ENCODE data around the gene RNF14.
"Not testable (repeated sequence)": the region's sequence is repeated elsewhere in the genome, so short reads cannot be mapped to it uniquely, and the experiment has no call there.

RNF14 gene

GRCh38 chr5:142025637-142026036 lies 56.7 kb downstream of the RNF14 start:
- Histone ChIP-seq H3K4me1 (ENCODE audit: insufficient read depth, low read length, poor library complexity, severe bottlenecking) (peaks cover 14% of the 10 kb centered on the region), H3K79me2 (ENCODE audit: insufficient read depth, low read length) (no peaks in the 10 kb centered on the region), H3K4me3 (ENCODE audit: low read length, poor library complexity, severe bottlenecking) (peak overlapping the region; percentile 76), H3K4me2 (ENCODE audit: low read depth, low read length, poor library complexity, severe bottlenecking) (peak overlapping the region; percentile 93), H3F3A (ENCODE audit: low read depth) (no peaks in the 10 kb centered on the region), H2AFZ (ENCODE audit: low read length) (peak overlapping the region; percentile 93), H3K9me3 (ENCODE audit: insufficient read depth, low read depth, low read length) (no peaks in the 10 kb centered on the region), H3K9ac (ENCODE audit: low read depth, low read length, poor library complexity, severe bottlenecking) (peak overlapping the region; percentile 47), H3K9me2 (replicated peaks; ENCODE audit: low read depth, low read length) (no peaks in the 10 kb centered on the region), H3K36me3 (ENCODE audit: insufficient read depth, low read length) (no peaks in the 10 kb centered on the region), H3K27me3 (ENCODE audit: insufficient read depth, low read length, poor library complexity, severe bottlenecking) (peaks cover 52% of the 10 kb centered on the region), H4K20me1 (ENCODE audit: insufficient read depth, low read length, poor library complexity, severe bottlenecking) (no peaks in the 10 kb centered on the region)
- TF ChIP-seq EZH2phosphoT487 (IDR thresholded peaks at IDR 0.05; ENCODE audit: borderline replicate concordance), result no peak
- no peak for TF ChIP-seq CTCF (conservative IDR thresholded peaks at IDR 0.05; ENCODE audit: low read length)

GRCh38 chr5:142032150-142032549 lies 63.2 kb downstream of the RNF14 start:
- Histone ChIP-seq H3K9me2 (replicated peaks; ENCODE audit: low read depth, low read length) (no peaks in the 10 kb centered on the region), H2AFZ (ENCODE audit: low read length) (no peak overlapping the region), H3K4me2 (ENCODE audit: low read depth, low read length, poor library complexity, severe bottlenecking) (no peak overlapping the region), H3K79me2 (ENCODE audit: insufficient read depth, low read length) (no peaks in the 10 kb centered on the region), H3K27me3 (ENCODE audit: insufficient read depth, low read length, poor library complexity, severe bottlenecking) (peaks cover 38% of the 10 kb centered on the region), H3K9ac (ENCODE audit: low read depth, low read length, poor library complexity, severe bottlenecking) (no peak overlapping the region), H3K9me3 (ENCODE audit: insufficient read depth, low read depth, low read length) (no peaks in the 10 kb centered on the region), H4K20me1 (ENCODE audit: insufficient read depth, low read length, poor library complexity, severe bottlenecking) (no peaks in the 10 kb centered on the region), H3K4me1 (ENCODE audit: insufficient read depth, low read length, poor library complexity, severe bottlenecking) (no peaks in the 10 kb centered on the region), H3K4me3 (ENCODE audit: low read length, poor library complexity, severe bottlenecking) (no peak overlapping the region), H3K36me3 (ENCODE audit: insufficient read depth, low read length) (no peaks in the 10 kb centered on the region), H3F3A (ENCODE audit: low read depth) (no peaks in the 10 kb centered on the region)
- TF ChIP-seq CTCF (conservative IDR thresholded peaks at IDR 0.05; ENCODE audit: low read length) (no peak), EZH2phosphoT487 (IDR thresholded peaks at IDR 0.05; ENCODE audit: borderline replicate concordance) (no peak)

- no peak for TF ChIP-seq EZH2phosphoT487 (IDR thresholded peaks at IDR 0.05; ENCODE audit: borderline replicate concordance)
- no peak for TF ChIP-seq CTCF (conservative IDR thresholded peaks at IDR 0.05; ENCODE audit: low read length)
- Histone ChIP-seq H3K27me3 (ENCODE audit: insufficient read depth, low read length, poor library complexity, severe bottlenecking) (peaks cover 36% of the 10 kb centered on the region), H3K36me3 (ENCODE audit: insufficient read depth, low read length) (no peaks in the 10 kb centered on the region), H3K9me2 (replicated peaks; ENCODE audit: low read depth, low read length) (no peaks in the 10 kb centered on the region), H2AFZ (ENCODE audit: low read length) (no peak overlapping the region), H3F3A (ENCODE audit: low read depth) (no peaks in the 10 kb centered on the region), H3K4me3 (ENCODE audit: low read length, poor library complexity, severe bottlenecking) (no peak overlapping the region), H3K4me2 (ENCODE audit: low read depth, low read length, poor library complexity, severe bottlenecking) (no peak overlapping the region), H3K9ac (ENCODE audit: low read depth, low read length, poor library complexity, severe bottlenecking) (no peak overlapping the region), H3K4me1 (ENCODE audit: insufficient read depth, low read length, poor library complexity, severe bottlenecking) (no peaks in the 10 kb centered on the region), H4K20me1 (ENCODE audit: insufficient read depth, low read length, poor library complexity, severe bottlenecking) (no peaks in the 10 kb centered on the region), H3K9me3 (ENCODE audit: insufficient read depth, low read depth, low read length) (no peaks in the 10 kb centered on the region), H3K79me2 (ENCODE audit: insufficient read depth, low read length) (no peaks in the 10 kb centered on the region)
Observed at GRCh38 chr5:142032747-142033631, 64.1 kb downstream of the RNF14 start.

GRCh38 chr5:142033632-142034567 lies 65.0 kb downstream of the RNF14 start:
- not testable (repeated sequence) for H4K20me1 ChIP-seq (ENCODE audit: insufficient read depth, low read length, poor library complexity, severe bottlenecking); H2AFZ ChIP-seq (ENCODE audit: low read length); H3K79me2 ChIP-seq (ENCODE audit: insufficient read depth, low read length); H3K9ac ChIP-seq (ENCODE audit: low read depth, low read length, poor library complexity, severe bottlenecking); H3K4me1 ChIP-seq (ENCODE audit: insufficient read depth, low read length, poor library complexity, severe bottlenecking); H3F3A ChIP-seq (ENCODE audit: low read depth); H3K9me3 ChIP-seq (ENCODE audit: insufficient read depth, low read depth, low read length); H3K4me3 ChIP-seq (ENCODE audit: low read length, poor library complexity, severe bottlenecking); H3K36me3 ChIP-seq (ENCODE audit: insufficient read depth, low read length); H3K9me2 ChIP-seq (replicated peaks; ENCODE audit: low read depth, low read length); H3K4me2 ChIP-seq (ENCODE audit: low read depth, low read length, poor library complexity, severe bottlenecking)
- H3K27me3 ChIP-seq (ENCODE audit: insufficient read depth, low read length, poor library complexity, severe bottlenecking), result peaks cover 30% of the 10 kb centered on the region
